T-cell (primary cell): ENCODE data around the gene LIN28A. TPM values are rescaled to one million over a fixed set of nuclear protein-coding genes. Genes with fewer than 3 reads are reported as not detected.

Experiments used
- total RNA-seq, 35 experiments: library from RNA in 6 of 35; stranded (reverse) in 6 of 35; fragments of 120-200 nt in 1 of 35; gene quantifications; one replicate each; pipeline versions ENCODE4 v1.2.1 to v1.2.4 and lab custom pipeline; 2013 to 2026

LIN28A gene
- total RNA-seq, 5 donors from 2014 or later (not counting 1 experiment from before 2014, with no cell fraction given), result 0.95 to 1.3 (median 1.1) TPM; not detected in 2

Other genes with a start within 250 kb of the LIN28A start
- gene C1orf232, start 241.9 kb upstream of the LIN28A start, total RNA-seq, result not detected
- gene ZNF593, start 240.9 kb upstream of the LIN28A start, total RNA-seq, result 10 to 100 TPM in 3 of 5 donors, 1 to 10 TPM in 2; 8.5 to 17.7 (median 17.1) TPM
- gene ZNF593OS, start 239.0 kb upstream of the LIN28A start, total RNA-seq, result not detected
- gene CNKSR1, start 233.3 kb upstream of the LIN28A start, total RNA-seq, result 1 to 10 TPM; 2.9 to 6.8 (median 3.6) TPM
- not detected for gene CATSPER4, start 220.2 kb upstream of the LIN28A start, total RNA-seq
- 10 to 100 TPM; 14.2 to 28.5 (median 20.7) TPM for gene CEP85, start 176.6 kb upstream of the LIN28A start, total RNA-seq
- gene SH3BGRL3, start 130.7 kb upstream of the LIN28A start, total RNA-seq, result 100 to 1,000 TPM; 218 to 457 (median 370) TPM
- gene UBXN11, start 104.2 kb upstream of the LIN28A start, total RNA-seq, result 100 to 1,000 TPM in 3 of 5 donors, 10 to 100 TPM in 2; 39.5 to 112 (median 104) TPM
- 1,000 to 10,000 TPM in 4 of 5 donors, 100 to 1,000 TPM in 1; 994 to 1,121 (median 1,054) TPM for gene CD52, start 92.9 kb upstream of the LIN28A start, total RNA-seq
- gene CRYBG2, start 56.7 kb upstream of the LIN28A start, total RNA-seq, result 1 to 10 TPM; 3.0 to 7.3 (median 5.1) TPM
- 10 to 100 TPM in 2 of 5 donors, 1 to 10 TPM in 2, under 1 TPM in 1; 0.32 to 23.1 (median 5.3) TPM for gene ZNF683, start 38.1 kb upstream of the LIN28A start, total RNA-seq
- gene DHDDS, start 21.5 kb downstream of the LIN28A start, total RNA-seq, result 10 to 100 TPM; 34.9 to 48.2 (median 42.9) TPM
- gene HMGN2, start 61.6 kb downstream of the LIN28A start, total RNA-seq, result 100 to 1,000 TPM; 310 to 341 (median 325) TPM
- 100 to 1,000 TPM in 3 of 5 donors, 10 to 100 TPM in 2; 85.8 to 123 (median 101) TPM for gene RPS6KA1, start 118.9 kb downstream of the LIN28A start, total RNA-seq